HepG2 (cell line): ENCODE results near the gene TMOD2.

Experiments used
- CTCF ChIP-seq: sonication (generic); formaldehyde crosslinking; IDR thresholded peaks from 2 replicates; pipeline ENCODE4 v1.5.0; 2020; ENCODE audit warnings: mild to moderate bottlenecking, missing genetic modification reagents, moderate library complexity
- EZH2 ChIP-seq: conservative IDR thresholded peaks from 2 replicates; pipeline ENCODE4 v1.6.1; 2012; ENCODE audit warnings: mild to moderate bottlenecking, low read depth, low read length, moderate library complexity
- HMGXB4 ChIP-seq, 2 experiments: sonication (generic) in 1 of 2; formaldehyde crosslinking in 1 of 2; IDR thresholded peaks; 2 replicates each; pipeline versions ENCODE4 v1.4.0 to v1.6.1; 2018 to 2020; ENCODE audit warnings: missing genetic modification reagents in 2 of 2, borderline replicate concordance in 1 of 2, low read depth in 1 of 2, mild to moderate bottlenecking in 1 of 2, missing biosample characterization in 1 of 2
- IRF1 ChIP-seq: sonication (generic); formaldehyde crosslinking; IDR thresholded peaks from 2 replicates; pipeline ENCODE4 v1.4.0; 2020; ENCODE audit warnings: low read depth, mild to moderate bottlenecking, missing genetic modification reagents
- KLF16 ChIP-seq, 2 experiments: sonication (generic) in 1 of 2; formaldehyde crosslinking in 1 of 2; IDR thresholded peaks; 2 replicates each; pipeline versions ENCODE4 v1.6.1 to v1.8.0; 2016 to 2023; ENCODE audit warnings: missing genetic modification reagents in 2 of 2, missing compliant biosample characterization in 1 of 2
- MAZ ChIP-seq, 2 experiments: sonication (generic) in 1 of 2; formaldehyde crosslinking in 1 of 2; IDR thresholded peaks; 2 replicates each; pipeline versions ENCODE4 v1.5.0 to v1.6.1; 2012 to 2020; ENCODE audit warnings: low read depth in 2 of 2, mild to moderate bottlenecking in 2 of 2, borderline replicate concordance in 1 of 2, improper control_type of control experiment in 1 of 2, low read length in 1 of 2, missing genetic modification reagents in 1 of 2, moderate library complexity in 1 of 2
- MIER2 ChIP-seq: IDR thresholded peaks from 2 replicates; pipeline ENCODE4 v1.6.1; 2016; ENCODE audit warnings: missing biosample characterization, missing genetic modification reagents
- POLR2A ChIP-seq, 2 experiments: IDR thresholded peaks; 2 replicates each; pipeline ENCODE4 v1.6.1; 2011; ENCODE audit warnings: low read depth in 2 of 2, low read length in 2 of 2, mild to moderate bottlenecking in 1 of 2, moderate library complexity in 1 of 2; ENCODE audit not compliant: insufficient read depth in 1 of 2
- ZNF274 ChIP-seq: sonication (generic); formaldehyde crosslinking; IDR thresholded peaks from 2 replicates; pipeline ENCODE4 v1.5.1; 2020; ENCODE audit warnings: mild to moderate bottlenecking, missing genetic modification reagents
- ZNF543 ChIP-seq: sonication (generic); formaldehyde crosslinking; IDR thresholded peaks from 2 replicates; pipeline ENCODE4 v1.4.0; 2020; ENCODE audit warnings: mild to moderate bottlenecking, missing genetic modification reagents

- TF ChIP-seq POLR2A (IDR thresholded peaks at IDR 0.05; ENCODE audit: insufficient read depth in 1 of 2, low read depth in 2 of 2, low read length in 2 of 2) (no peak), MIER2 (CRISPR knock-in tag) (no peak), MAZ (IDR thresholded peaks at IDR 0.05; ENCODE audit: borderline replicate concordance, low read depth, low read length) (no peak), MAZ (CRISPR knock-in tag; IDR thresholded peaks at IDR 0.05; ENCODE audit: low read depth) (no peak), KLF16 (CRISPR knock-in tag; IDR thresholded peaks at IDR 0.05) (no peak), HMGXB4 (CRISPR knock-in tag; IDR thresholded peaks at IDR 0.05; ENCODE audit: borderline replicate concordance in 1 of 2, low read depth in 1 of 2) (no peak), ZNF543 (CRISPR knock-in tag) (no peak), CTCF (CRISPR knock-in tag) (no peak), ZNF274 (CRISPR knock-in tag) (no peak), IRF1 (CRISPR knock-in tag) (no peak), EZH2 (no peak)
Observed at GRCh38 chr15:51739061-51739712, 12.2 kb upstream of the TMOD2 start.
